Mesenchymal stem cell (in vitro differentiated cells and primary cell): ENCODE measurements around the gene EPC1.
"Not testable (repeated sequence)": the region's sequence is repeated elsewhere in the genome, so short reads cannot be mapped to it uniquely, and the experiment has no call there.

Source experiments
- DNase-seq: peaks from one replicate; pipeline ENCODE4 v3.0.0-alpha.2; 2013
- H2AFZ ChIP-seq: one replicate; pipeline ENCODE4 v1.6.1; 2013; ENCODE audit warnings: low read depth, mild to moderate bottlenecking, control low read depth, inconsistent platforms, low read length, moderate library complexity
- H2AK5ac ChIP-seq: 2 replicates; pipeline ENCODE4 v1.6.1; 2013; ENCODE audit warnings: low read length, moderate library complexity, mild to moderate bottlenecking, inconsistent platforms; ENCODE audit not compliant: severe bottlenecking
- H2BK120ac ChIP-seq: one replicate; pipeline ENCODE4 v1.6.1; 2013; ENCODE audit warnings: low read depth, mild to moderate bottlenecking, inconsistent platforms, low read length, moderate library complexity
- H2BK12ac ChIP-seq, 2 experiments: one replicate each; pipeline ENCODE4 v1.6.1; 2013; ENCODE audit warnings: inconsistent platforms in 2 of 2, low read length in 2 of 2, mild to moderate bottlenecking in 2 of 2, moderate library complexity in 2 of 2, control low read depth in 1 of 2
- H2BK15ac ChIP-seq: one replicate; pipeline ENCODE4 v1.6.1; 2013; ENCODE audit warnings: mild to moderate bottlenecking, low read depth, inconsistent platforms; ENCODE audit not compliant: poor library complexity, severe bottlenecking
- H2BK5ac ChIP-seq: 2 replicates; pipeline ENCODE4 v1.6.1; 2013; ENCODE audit warnings: low read depth, mild to moderate bottlenecking, low read length, control low read depth, inconsistent platforms; ENCODE audit not compliant: poor library complexity, severe bottlenecking
- H3K14ac ChIP-seq, 2 experiments: one replicate each; pipeline ENCODE4 v1.6.1; 2013; ENCODE audit warnings: inconsistent platforms in 2 of 2, low read length in 2 of 2, control low read depth in 1 of 2, mild to moderate bottlenecking in 1 of 2, moderate library complexity in 1 of 2
- H3K18ac ChIP-seq, 2 experiments: one replicate each; pipeline ENCODE4 v1.6.1; 2013; ENCODE audit warnings: inconsistent platforms in 2 of 2, low read length in 2 of 2, control low read depth in 1 of 2, low read depth in 1 of 2, mild to moderate bottlenecking in 1 of 2
- H3K23ac ChIP-seq, 2 experiments: one replicate each; pipeline ENCODE4 v1.6.1; 2013; ENCODE audit warnings: inconsistent platforms in 2 of 2, low read length in 2 of 2, mild to moderate bottlenecking in 2 of 2, moderate library complexity in 2 of 2, control low read depth in 1 of 2
- H3K27ac ChIP-seq: 2 replicates; pipeline ENCODE4 v1.5.1; 2013; ENCODE audit warnings: mild to moderate bottlenecking, moderate library complexity, low read length, control low read depth, inconsistent platforms; ENCODE audit not compliant: poor library complexity, severe bottlenecking
- H3K27me3 ChIP-seq, 2 experiments: 2 replicates each; pipeline versions ENCODE4 v1.6.1 to v1.7.0; 2013; ENCODE audit warnings: low read length in 2 of 2, mild to moderate bottlenecking in 2 of 2, moderate library complexity in 2 of 2, control low read depth in 1 of 2, inconsistent platforms in 1 of 2; ENCODE audit not compliant: control insufficient read depth in 1 of 2, insufficient read depth in 1 of 2
- H3K36me3 ChIP-seq, 2 experiments: 2 replicates each; pipeline versions ENCODE4 v1.6.1 to v1.7.0; 2013; ENCODE audit warnings: low read length in 2 of 2, control low read depth in 1 of 2, inconsistent platforms in 1 of 2, low read depth in 1 of 2, mild to moderate bottlenecking in 1 of 2; ENCODE audit not compliant: insufficient read depth in 2 of 2, control insufficient read depth in 1 of 2
- H3K4ac ChIP-seq, 2 experiments: one replicate each; pipeline ENCODE4 v1.6.1; 2013; ENCODE audit warnings: inconsistent platforms in 2 of 2, low read length in 2 of 2, mild to moderate bottlenecking in 2 of 2, moderate library complexity in 2 of 2, control low read depth in 1 of 2, low read depth in 1 of 2
- H3K4me1 ChIP-seq: 2 replicates; pipeline ENCODE4 v1.6.1; 2013; ENCODE audit warnings: low read depth, low read length, control low read depth; ENCODE audit not compliant: control insufficient read depth, insufficient read depth
- H3K4me2 ChIP-seq: 2 replicates; pipeline ENCODE4 v1.6.1; 2013; ENCODE audit warnings: low read length, mild to moderate bottlenecking, inconsistent platforms; ENCODE audit not compliant: poor library complexity, severe bottlenecking
- H3K4me3 ChIP-seq, 2 experiments: 2 replicates each; pipeline versions ENCODE4 v1.5.1 to v1.7.0; 2013; ENCODE audit warnings: low read length in 2 of 2, mild to moderate bottlenecking in 2 of 2, control low read depth in 1 of 2, low read depth in 1 of 2; ENCODE audit not compliant: insufficient read depth in 1 of 2
- H3K79me1 ChIP-seq: replicated peaks from 2 replicates; pipeline ENCODE4 v1.6.1; 2013; ENCODE audit warnings: mild to moderate bottlenecking, control low read depth, low read length, inconsistent platforms; ENCODE audit not compliant: poor library complexity, severe bottlenecking
- H3K9ac ChIP-seq: 2 replicates; pipeline ENCODE4 v1.7.0; 2013; ENCODE audit warnings: mild to moderate bottlenecking, low read length, moderate library complexity
- H3K9me3 ChIP-seq: 2 replicates; pipeline ENCODE4 v1.7.0; 2013; ENCODE audit warnings: mild to moderate bottlenecking, low read length; ENCODE audit not compliant: control insufficient read depth
- H4K8ac ChIP-seq: one replicate; pipeline ENCODE4 v1.6.1; 2013; ENCODE audit warnings: inconsistent platforms, mild to moderate bottlenecking, low read length, moderate library complexity
- H4K91ac ChIP-seq: one replicate; pipeline ENCODE4 v1.6.1; 2013; ENCODE audit warnings: mild to moderate bottlenecking, low read length, inconsistent platforms
- WGBS: methylation state at CpG from one replicate; pipeline ENCODE4 v1.1.7; 2013; ENCODE audit warnings: mixed read lengths; 5-methylcytosine and 5-hydroxymethylcytosine counted together

The EPC1 gene

DNA sequence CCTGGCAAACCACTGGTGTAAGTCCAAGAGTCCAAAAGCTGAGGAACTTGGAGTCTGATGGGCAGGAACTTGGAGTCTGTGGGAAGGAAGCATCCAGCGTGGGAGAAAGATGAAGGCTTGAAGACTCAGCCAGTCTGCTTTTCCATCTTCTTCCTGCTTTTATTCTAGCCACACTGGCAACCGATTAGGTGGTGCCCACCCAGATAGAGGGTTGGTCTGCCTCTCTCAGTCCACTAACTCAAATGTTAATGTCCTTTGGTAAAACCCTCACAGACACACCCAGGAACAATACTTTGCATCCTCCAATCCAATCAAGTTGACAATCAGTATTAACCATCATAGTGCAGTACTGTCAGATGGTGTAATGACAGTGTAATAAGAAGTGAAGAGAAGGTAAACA, 119.2 kb downstream of the EPC1 start:
- H3K4ac ChIP-seq = no peak overlapping the region
- H3K27me3 ChIP-seq = no peaks in the 10 kb centered on the region
- no peak overlapping the region for H4K8ac ChIP-seq
- H2AK5ac ChIP-seq = no peak overlapping the region
- no peak overlapping the region for H2BK15ac ChIP-seq
- no peaks in the 10 kb centered on the region for H3K36me3 ChIP-seq
- H3K18ac ChIP-seq = no peak overlapping the region
- H2BK12ac ChIP-seq = no peak overlapping the region
- no peak overlapping the region for H2AFZ ChIP-seq
- DNase-seq = no peak
- no peak overlapping the region for H3K4me2 ChIP-seq
- no peak overlapping the region for H3K4me3 ChIP-seq
- H3K9ac ChIP-seq = no peak overlapping the region
- no peaks in the 10 kb centered on the region for H3K79me1 ChIP-seq
- no peak overlapping the region for H3K14ac ChIP-seq
- H2BK5ac ChIP-seq = no peak overlapping the region
- no peak overlapping the region for H3K27ac ChIP-seq
- WGBS = 73% methylated on average over 2 of the region's 2 CpGs
- no peak overlapping the region for H3K23ac ChIP-seq
- H2BK120ac ChIP-seq = no peak overlapping the region
- H4K91ac ChIP-seq = no peak overlapping the region
- no peaks in the 10 kb centered on the region for H3K4me1 ChIP-seq
- H3K9me3 ChIP-seq = no peaks in the 10 kb centered on the region

DNA sequence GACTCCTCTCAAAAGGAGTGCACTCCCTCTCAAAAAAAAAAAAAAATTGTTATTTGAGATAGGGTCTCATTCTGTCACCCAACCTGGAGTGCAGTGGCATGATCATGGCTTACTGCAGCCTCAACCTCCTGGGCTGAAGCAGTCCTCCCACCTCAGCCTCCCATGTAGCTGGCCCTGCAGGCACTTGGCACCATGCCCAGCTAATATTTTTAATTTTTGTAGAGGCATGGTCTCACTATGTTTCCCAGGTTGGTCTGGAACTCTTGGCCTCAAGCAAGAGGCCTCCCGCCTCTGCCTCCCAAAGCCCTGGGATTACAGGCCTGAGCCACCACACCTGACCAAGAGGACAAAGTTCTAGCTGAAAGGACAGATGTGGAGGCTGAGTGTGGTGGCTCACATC, 120.3 kb downstream of the EPC1 start:
- no peaks in the 10 kb centered on the region for H3K4me1 ChIP-seq
- H2BK15ac ChIP-seq = no peak overlapping the region
- H4K91ac ChIP-seq = no peak overlapping the region
- H3K9me3 ChIP-seq = no peaks in the 10 kb centered on the region
- H3K36me3 ChIP-seq = no peaks in the 10 kb centered on the region
- no peak overlapping the region for H2AFZ ChIP-seq
- H3K27ac ChIP-seq = no peak overlapping the region
- WGBS = 93% methylated on average over 1 of the region's 1 CpG
- H3K27me3 ChIP-seq = no peaks in the 10 kb centered on the region
- H3K18ac ChIP-seq = no peak overlapping the region
- H2AK5ac ChIP-seq = no peak overlapping the region
- no peak for DNase-seq
- no peak overlapping the region for H4K8ac ChIP-seq
- H2BK12ac ChIP-seq = no peak overlapping the region
- H2BK5ac ChIP-seq = no peak overlapping the region
- H2BK120ac ChIP-seq = no peak overlapping the region
- no peak overlapping the region for H3K9ac ChIP-seq
- H3K4ac ChIP-seq = no peak overlapping the region
- no peak overlapping the region for H3K14ac ChIP-seq
- no peak overlapping the region for H3K4me2 ChIP-seq
- no peak overlapping the region for H3K4me3 ChIP-seq
- H3K79me1 ChIP-seq = no peaks in the 10 kb centered on the region
- H3K23ac ChIP-seq = no peak overlapping the region

DNA sequence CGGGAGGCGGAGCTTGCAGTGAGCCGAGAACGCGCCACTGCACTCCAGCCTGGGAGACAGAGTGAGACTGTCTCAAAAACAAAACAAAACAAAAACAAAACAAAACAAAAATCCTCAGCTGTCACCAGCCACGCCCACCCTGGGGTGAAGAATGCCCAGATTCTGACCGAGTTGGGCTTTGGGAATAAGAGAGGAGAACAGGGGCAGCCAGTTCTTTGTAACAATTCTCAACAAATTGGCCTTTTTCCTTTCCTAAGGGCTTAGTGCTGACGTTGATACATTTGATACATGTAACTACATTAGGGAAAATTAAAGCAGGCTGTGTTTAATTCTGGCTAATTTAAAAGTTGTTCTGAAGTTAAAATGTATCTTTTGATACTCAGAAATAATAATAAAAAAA, 121.0 kb downstream of the EPC1 start:
- H3K36me3 ChIP-seq = no peaks in the 10 kb centered on the region
- 50% methylated on average over 1 of the region's 8 CpGs for whole genome bisulfite sequencing

DNA sequence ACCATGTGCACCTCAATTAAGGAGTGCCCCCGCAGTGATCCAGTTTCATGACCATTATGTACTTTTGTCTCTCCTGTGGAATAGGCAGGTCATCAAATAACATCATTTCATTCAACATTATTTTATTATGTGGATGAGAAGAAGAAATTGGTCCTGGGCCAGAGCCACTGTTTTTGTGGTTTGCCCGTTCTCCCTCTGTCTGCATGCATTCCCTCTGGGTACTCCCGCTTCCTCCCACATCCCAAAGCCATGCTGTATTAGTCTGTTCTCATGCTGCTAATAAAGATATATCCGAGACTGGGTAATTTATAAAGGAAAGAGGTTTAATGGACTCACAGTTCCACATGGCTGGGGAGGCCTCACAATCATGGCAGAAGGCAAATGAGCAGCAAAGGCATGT, 124.6 kb downstream of the EPC1 start:
- H3K4me1 ChIP-seq, H2AFZ ChIP-seq, DNase-seq, H3K4me3 ChIP-seq, H2AK5ac ChIP-seq, H3K27ac ChIP-seq, H3K27me3 ChIP-seq, H3K23ac ChIP-seq, H3K4me2 ChIP-seq, H3K79me1 ChIP-seq, H3K9ac ChIP-seq, H3K14ac ChIP-seq, H2BK15ac ChIP-seq, H4K8ac ChIP-seq, H2BK5ac ChIP-seq, H2BK120ac ChIP-seq, H3K9me3 ChIP-seq, H2BK12ac ChIP-seq, H4K91ac ChIP-seq, H3K4ac ChIP-seq, H3K36me3 ChIP-seq, H3K18ac ChIP-seq: not testable (repeated sequence)
- WGBS = 100% methylated on average over 1 of the region's 4 CpGs

More for the DNA sequence above, 121.0 kb downstream of the EPC1 start:
- no peak overlapping the region for H3K9ac ChIP-seq
- H3K9me3 ChIP-seq = no peaks in the 10 kb centered on the region
- H3K23ac ChIP-seq = no peak overlapping the region
- H3K14ac ChIP-seq = no peak overlapping the region
- no peaks in the 10 kb centered on the region for H3K4me1 ChIP-seq
- no peak overlapping the region for H3K27ac ChIP-seq
- no peak overlapping the region for H3K18ac ChIP-seq
- no peak overlapping the region for H4K8ac ChIP-seq
- DNase-seq = no peak
- H3K4me2 ChIP-seq = no peak overlapping the region
- H3K79me1 ChIP-seq = no peaks in the 10 kb centered on the region
- no peak overlapping the region for H3K4me3 ChIP-seq
- H2BK120ac ChIP-seq = no peak overlapping the region
- H2AK5ac ChIP-seq = no peak overlapping the region
- no peak overlapping the region for H2BK5ac ChIP-seq
- H3K27me3 ChIP-seq = no peaks in the 10 kb centered on the region
- no peak overlapping the region for H3K4ac ChIP-seq
- no peak overlapping the region for H2BK12ac ChIP-seq
- H2BK15ac ChIP-seq = no peak overlapping the region
- no peak overlapping the region for H2AFZ ChIP-seq
- no peak overlapping the region for H4K91ac ChIP-seq
